HUES6 (cell line): Measurements from ENCODE around the gene SKIC3.
A peak's percentile ranks its signal among the peaks of the same experiment; 100 is the strongest.

Experiments
- H3K27ac ChIP-seq: 2 replicates; pipeline ENCODE4 v1.7.0; 2013; ENCODE audit warnings: low read depth, mild to moderate bottlenecking, low read length, inconsistent platforms
- H3K27me3 ChIP-seq: 2 replicates; pipeline ENCODE4 v1.6.1; 2013; ENCODE audit warnings: low read length; ENCODE audit not compliant: control insufficient read depth, insufficient read depth
- H3K36me3 ChIP-seq: 2 replicates; pipeline ENCODE4 v1.6.1; 2013; ENCODE audit warnings: low read length; ENCODE audit not compliant: control insufficient read depth, insufficient read depth
- H3K4me1 ChIP-seq: 2 replicates; pipeline ENCODE4 v1.6.1; 2013; ENCODE audit warnings: low read length; ENCODE audit not compliant: control insufficient read depth, insufficient read depth
- H3K4me3 ChIP-seq: 2 replicates; pipeline ENCODE4 v1.5.1; 2013; ENCODE audit warnings: low read depth, low read length
- H3K9ac ChIP-seq: one replicate; pipeline ENCODE4 v1.6.1; 2013; ENCODE audit warnings: mild to moderate bottlenecking, low read length
- H3K9me3 ChIP-seq: 2 replicates; pipeline ENCODE4 v1.6.1; 2013; ENCODE audit warnings: low read depth, low read length; ENCODE audit not compliant: control insufficient read depth, insufficient read depth

Gene SKIC3

DNA sequence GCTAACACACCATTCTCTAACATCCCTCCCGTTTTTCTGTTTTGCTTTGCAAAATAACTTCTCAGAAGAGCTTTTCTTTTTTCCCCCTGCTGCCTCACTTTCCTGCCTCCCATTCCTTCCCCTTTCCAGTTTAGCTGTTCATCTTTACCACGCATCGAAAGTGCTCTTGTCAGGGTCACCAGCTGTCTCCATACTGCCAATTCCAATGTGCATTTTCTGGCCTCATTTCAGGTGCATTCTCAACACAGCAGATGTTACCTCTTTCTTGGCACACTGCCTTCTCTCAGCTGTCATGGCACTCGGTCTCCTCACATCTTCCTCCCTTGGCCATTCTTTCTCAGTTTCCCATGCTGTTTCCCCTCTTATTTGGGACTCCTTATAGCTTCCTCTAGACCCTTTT, 9.7 kb upstream of the SKIC3 start:
- Histone ChIP-seq H3K27ac (no peak overlapping the region), H3K9me3 (no peaks in the 10 kb centered on the region), H3K4me3 (no peak overlapping the region), H3K36me3 (peaks cover 8% of the 10 kb centered on the region), H3K4me1 (no peaks in the 10 kb centered on the region), H3K9ac (no peak overlapping the region), H3K27me3 (no peaks in the 10 kb centered on the region)

DNA sequence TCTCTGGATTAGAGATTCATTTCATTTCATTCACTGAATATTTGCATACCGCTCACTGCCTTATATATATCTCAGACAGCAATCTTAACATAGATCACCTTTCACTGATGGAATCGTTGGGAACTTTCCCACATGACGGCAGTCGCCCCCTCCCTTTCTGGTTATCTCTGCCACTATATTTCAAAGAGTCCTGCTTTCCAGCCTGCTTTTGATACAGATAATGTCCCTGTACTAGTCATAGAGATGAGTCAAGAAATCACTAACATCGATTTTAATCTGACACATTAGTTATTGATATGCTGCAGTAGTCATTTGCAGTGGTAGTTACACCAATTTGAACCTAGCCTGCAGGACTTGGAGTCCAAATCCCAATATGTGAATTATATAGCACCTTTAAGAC, 8.6 kb upstream of the SKIC3 start:
- Histone ChIP-seq H3K36me3 (peaks cover 8% of the 10 kb centered on the region), H3K9ac (no peak overlapping the region), H3K9me3 (no peaks in the 10 kb centered on the region), H3K4me3 (no peak overlapping the region), H3K27ac (no peak overlapping the region), H3K4me1 (no peaks in the 10 kb centered on the region), H3K27me3 (no peaks in the 10 kb centered on the region)

DNA sequence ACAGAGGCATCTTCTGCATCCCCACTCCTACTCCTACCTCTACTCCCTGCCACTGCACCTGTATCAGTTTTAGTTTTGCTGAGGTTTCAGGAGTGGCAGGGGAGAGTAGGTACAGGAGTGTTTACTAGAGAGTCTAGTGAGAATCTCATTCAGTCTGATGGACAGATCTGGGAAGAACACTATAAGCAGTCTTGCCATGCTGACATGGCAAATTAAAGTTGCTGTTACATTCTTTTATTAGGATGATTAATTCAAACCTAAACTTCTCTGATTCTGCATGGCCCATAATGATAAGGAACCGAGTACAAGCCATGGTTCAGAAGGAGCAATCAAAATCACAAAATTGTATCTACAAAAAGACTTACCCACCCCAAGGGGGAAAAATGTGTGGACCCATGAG, 7.5 kb upstream of the SKIC3 start:
- Histone ChIP-seq H3K27ac (no peak overlapping the region), H3K9ac (no peak overlapping the region)

DNA sequence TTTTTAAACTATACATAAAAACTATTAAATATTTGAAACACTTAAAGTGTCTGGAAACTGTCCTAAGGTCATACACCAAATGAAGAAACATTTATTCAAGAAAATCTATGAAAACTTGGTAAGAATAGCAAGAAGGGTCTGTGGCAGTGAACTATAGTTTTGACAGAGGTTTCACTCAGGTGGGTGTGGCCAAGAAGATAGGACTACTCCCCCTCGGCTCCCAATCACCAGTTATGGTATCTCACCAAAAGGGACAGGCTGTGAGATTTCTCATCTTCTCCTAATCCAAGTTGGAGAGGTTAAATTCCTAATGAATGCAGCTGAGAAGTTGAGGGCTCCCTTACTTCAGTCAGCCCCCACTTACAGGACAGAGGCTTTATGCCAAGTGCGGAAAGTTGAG, 3.1 kb upstream of the SKIC3 start:
- H3K27me3 ChIP-seq = no peaks in the 10 kb centered on the region
- no peak overlapping the region for H3K27ac ChIP-seq
- peaks cover 2% of the 10 kb centered on the region for H3K36me3 ChIP-seq
- no peak overlapping the region for H3K4me3 ChIP-seq
- H3K4me1 ChIP-seq = peaks cover 10% of the 10 kb centered on the region; the same call in 1 of the 2 replicates
- H3K9me3 ChIP-seq = no peaks in the 10 kb centered on the region
- H3K9ac ChIP-seq = no peak overlapping the region

More for the DNA sequence above, 7.5 kb upstream of the SKIC3 start:
- H3K4me1 ChIP-seq = no peaks in the 10 kb centered on the region
- no peaks in the 10 kb centered on the region for H3K9me3 ChIP-seq
- no peaks in the 10 kb centered on the region for H3K36me3 ChIP-seq
- no peak overlapping the region for H3K4me3 ChIP-seq
- no peaks in the 10 kb centered on the region for H3K27me3 ChIP-seq

DNA sequence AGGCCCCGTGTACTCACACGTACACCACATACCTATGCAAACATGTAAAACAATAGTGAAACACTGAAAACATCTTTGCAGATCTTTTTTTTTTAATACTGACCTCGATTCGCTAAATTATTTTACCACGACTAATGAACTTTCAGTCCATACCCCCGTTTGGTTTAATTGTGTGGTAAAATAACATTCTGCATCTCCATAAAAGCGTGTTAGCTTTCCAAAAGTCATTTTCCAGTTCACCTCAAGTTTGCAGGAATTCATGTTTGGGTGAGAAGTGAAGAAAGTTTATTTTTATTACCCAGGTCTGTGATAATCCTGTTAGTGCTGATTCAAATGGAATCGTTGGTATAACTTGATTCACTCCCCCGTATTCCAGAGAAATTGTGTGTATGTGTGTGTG, 776 bp upstream of the SKIC3 start:
- Histone ChIP-seq H3K4me1 (peaks cover 10% of the 10 kb centered on the region; the same call in 1 of the 2 replicates), H3K9ac (peak overlapping the region; percentile 81), H3K9me3 (no peaks in the 10 kb centered on the region), H3K27me3 (no peaks in the 10 kb centered on the region), H3K36me3 (peaks cover 7% of the 10 kb centered on the region), H3K27ac (peak overlapping the region; percentile 8; the same call in 1 of the 2 replicates), H3K4me3 (peak overlapping the region; percentile 75)

DNA sequence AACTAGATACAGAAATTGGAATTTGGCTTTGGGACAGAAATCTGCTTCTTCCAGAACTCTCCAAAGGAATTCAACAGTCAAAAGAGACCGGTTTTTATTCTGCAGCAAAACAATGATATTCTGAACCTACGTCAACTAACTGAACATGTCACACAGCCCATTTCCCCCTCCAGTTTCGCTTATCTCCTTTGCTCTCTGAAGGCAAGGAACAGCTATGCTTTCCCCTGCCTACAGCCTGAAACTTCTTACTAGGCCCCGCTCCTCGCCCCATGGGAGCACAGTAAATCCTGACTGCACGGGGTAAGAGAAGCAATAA, 488 bp downstream of the SKIC3 start:
- Histone ChIP-seq H3K27me3 (no peaks in the 10 kb centered on the region), H3K27ac (no peak overlapping the region; the same call in 1 of the 2 replicates), H3K4me1 (peaks cover 10% of the 10 kb centered on the region; the same call in 1 of the 2 replicates), H3K9ac (peak overlapping the region; percentile 81), H3K9me3 (no peaks in the 10 kb centered on the region), H3K4me3 (peak overlapping the region; percentile 75), H3K36me3 (peaks cover 9% of the 10 kb centered on the region)

DNA sequence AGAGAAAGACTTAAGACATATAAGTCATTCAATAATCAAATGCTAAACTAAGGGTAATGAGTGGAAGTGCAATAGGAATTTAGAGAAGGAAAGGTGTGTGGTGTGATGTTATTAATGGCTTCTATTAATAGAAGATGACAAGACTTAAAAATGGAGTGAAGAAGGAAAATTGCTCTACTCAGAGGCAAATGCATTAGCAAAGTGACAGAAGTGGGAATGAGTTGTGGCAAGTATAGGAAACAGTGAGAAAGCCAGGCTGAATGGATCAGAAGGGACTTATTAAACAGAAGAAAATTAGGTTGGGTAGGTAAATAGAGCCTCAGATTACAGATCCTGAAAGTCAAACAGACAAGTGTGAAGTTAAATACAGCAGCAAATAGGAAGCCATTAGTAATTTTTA, 5.7 kb downstream of the SKIC3 start:
- Histone ChIP-seq H3K9ac (no peak overlapping the region), H3K27ac (no peak overlapping the region), H3K27me3 (no peaks in the 10 kb centered on the region), H3K4me1 (peaks cover 3% of the 10 kb centered on the region; the same call in 1 of the 2 replicates), H3K4me3 (no peak overlapping the region), H3K9me3 (no peaks in the 10 kb centered on the region), H3K36me3 (peaks cover 54% of the 10 kb centered on the region)

DNA sequence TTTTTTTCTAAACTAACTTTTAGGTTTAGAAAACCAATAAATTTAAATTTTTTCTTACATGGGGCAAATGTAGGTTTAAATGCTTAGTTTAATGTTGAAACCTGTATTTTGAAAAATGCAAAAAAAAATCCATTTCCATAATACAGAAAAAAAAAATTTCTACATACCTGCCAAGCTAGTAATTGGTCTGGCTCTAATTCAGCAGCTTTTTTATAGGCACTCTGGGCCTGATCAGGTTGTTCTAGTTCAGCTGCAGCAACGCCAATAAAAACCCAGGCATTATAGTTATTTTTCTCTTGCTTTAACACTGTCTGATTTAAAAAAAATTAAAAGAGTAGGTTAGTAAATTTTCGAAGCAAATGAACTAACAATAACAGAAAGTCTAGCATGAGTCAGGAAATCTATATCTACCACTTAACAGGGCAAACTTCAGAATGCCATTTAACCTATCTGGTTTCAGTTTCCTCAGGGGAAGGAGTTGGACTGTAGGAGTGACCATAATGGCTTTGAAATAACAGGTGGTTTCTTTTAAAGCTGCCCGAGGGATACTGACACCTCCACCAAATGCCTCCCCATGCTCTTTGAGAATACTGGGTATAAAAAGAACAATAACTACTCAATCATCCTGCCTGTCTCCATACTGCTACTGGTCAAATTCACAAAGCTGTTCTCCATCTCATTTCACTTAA, 11.6 kb downstream of the SKIC3 start:
- Histone ChIP-seq H3K4me3 (no peak overlapping the region), H3K27ac (no peak overlapping the region), H3K9me3 (no peaks in the 10 kb centered on the region), H3K27me3 (no peaks in the 10 kb centered on the region), H3K36me3 (peaks cover 81% of the 10 kb centered on the region), H3K9ac (no peak overlapping the region), H3K4me1 (no peaks in the 10 kb centered on the region)

DNA sequence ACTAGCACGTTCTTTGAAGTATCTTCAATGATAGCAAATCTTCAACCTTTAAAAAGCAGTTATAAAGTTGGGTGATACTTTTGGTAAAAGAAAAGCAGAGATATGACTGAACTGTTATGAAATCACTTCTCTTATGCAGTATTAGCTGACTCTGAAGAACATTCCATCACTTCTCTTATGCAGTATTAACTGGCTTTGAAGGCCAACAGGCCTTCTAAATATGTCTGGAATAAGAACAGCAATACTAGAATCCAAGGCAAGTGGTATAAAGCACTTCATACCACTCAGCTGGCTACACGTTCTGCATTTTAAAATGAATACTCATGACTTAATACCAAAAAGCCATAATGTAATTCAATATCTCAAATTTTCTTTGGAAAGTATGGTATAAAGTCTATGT, 17.3 kb downstream of the SKIC3 start:
- H3K9me3 ChIP-seq = no peaks in the 10 kb centered on the region
- H3K4me3 ChIP-seq = no peak overlapping the region
- peaks cover 55% of the 10 kb centered on the region for H3K36me3 ChIP-seq
- H3K9ac ChIP-seq = no peak overlapping the region
- H3K27me3 ChIP-seq = no peaks in the 10 kb centered on the region
- peaks cover 19% of the 10 kb centered on the region for H3K4me1 ChIP-seq
- H3K27ac ChIP-seq = no peak overlapping the region

DNA sequence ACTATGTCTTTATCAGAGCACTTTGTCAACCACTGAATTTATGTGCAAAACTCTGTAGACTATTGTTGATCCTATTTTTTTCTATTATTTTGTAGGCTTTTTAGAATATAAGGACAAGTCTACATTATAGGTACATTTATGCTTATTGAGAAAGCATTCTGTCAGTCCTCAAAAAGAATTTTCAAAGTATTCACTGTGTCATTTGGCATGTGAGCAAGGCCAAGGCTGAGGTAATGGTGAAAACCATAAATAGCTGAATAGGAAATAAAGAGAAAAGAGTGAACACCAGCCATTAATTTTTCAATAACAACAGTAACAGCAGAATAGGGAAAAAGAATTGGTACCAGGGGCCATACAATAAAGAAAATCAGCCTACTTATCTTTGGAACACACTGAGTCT, 21.0 kb downstream of the SKIC3 start:
- no peaks in the 10 kb centered on the region for H3K9me3 ChIP-seq
- peaks cover 38% of the 10 kb centered on the region for H3K36me3 ChIP-seq
- no peaks in the 10 kb centered on the region for H3K27me3 ChIP-seq
- no peak overlapping the region for H3K9ac ChIP-seq
- peaks cover 29% of the 10 kb centered on the region for H3K4me1 ChIP-seq
- no peak overlapping the region for H3K4me3 ChIP-seq
- H3K27ac ChIP-seq = 0 out of 2 replicates have a peak overlapping the region, but pooled peaks have one; percentile 34

DNA sequence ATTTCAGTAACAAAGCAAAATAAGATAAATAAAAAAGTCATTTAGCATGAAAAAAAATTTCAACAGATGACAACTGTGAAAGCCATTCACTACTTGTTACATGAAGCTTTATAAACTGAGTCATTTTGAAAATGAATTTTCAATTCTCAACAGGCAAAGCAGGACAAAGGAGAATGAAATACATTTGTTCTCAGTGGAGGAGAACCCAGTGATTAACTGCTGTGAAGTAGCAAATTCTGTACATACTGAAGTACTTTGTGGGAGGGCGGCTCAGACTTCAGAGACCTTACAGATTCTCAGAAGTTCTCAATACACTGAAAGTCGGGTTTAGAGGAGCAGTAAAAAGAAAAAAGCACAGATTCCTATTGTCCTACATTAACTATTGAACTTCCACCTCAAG, 21.7 kb downstream of the SKIC3 start:
- Histone ChIP-seq H3K9me3 (no peaks in the 10 kb centered on the region), H3K4me3 (no peak overlapping the region), H3K27me3 (no peaks in the 10 kb centered on the region), H3K36me3 (peaks cover 43% of the 10 kb centered on the region), H3K27ac (peak overlapping the region; percentile 34), H3K4me1 (peaks cover 29% of the 10 kb centered on the region), H3K9ac (no peak overlapping the region)
